Fibroblast of lung (primary cell): Measurements from ENCODE around the gene GALP.
"Not testable (repeated sequence)": the region's sequence is repeated elsewhere in the genome, so short reads cannot be mapped to it uniquely, and the experiment has no call there.

Experiments used
- CTCF ChIP-seq, 2 donors: IDR thresholded peaks in 1 of 2; conservative IDR thresholded peaks in 1 of 2; 1 replicate in 1 of 2; 2 replicates in 1 of 2; pipeline ENCODE4 v1.5.1; 2011 to 2012; ENCODE audit warnings: low read length in 2 of 2, control low read depth in 1 of 2, inconsistent platforms in 1 of 2, low read depth in 1 of 2, mild to moderate bottlenecking in 1 of 2
- EZH2 ChIP-seq: IDR thresholded peaks from 2 replicates; pipeline ENCODE4 v1.5.1; 2012; ENCODE audit warnings: low read length, control low read depth, mild to moderate bottlenecking; ENCODE audit errors: missing control alignments

GRCh38 chr19:56176310-56176709 lies 502 bp downstream of the GALP start:
- TF ChIP-seq CTCF (conservative IDR thresholded peaks at IDR 0.05 in 1 of 2, IDR thresholded peaks at IDR 0.05 in 1 of 2; ENCODE audit: low read depth in 1 of 2, low read length in 2 of 2); EZH2: not testable (repeated sequence)
